H9 (cell line): ENCODE results near the gene KANK2. TPM values are rescaled to one million over a fixed set of nuclear protein-coding genes. Genes with fewer than 3 reads are reported as not detected.

ENCODE experiments used
- DNase-seq: peaks from one replicate; pipeline ENCODE4 v3.0.0-alpha.2; 2017
- H2AFZ ChIP-seq: one replicate; pipeline ENCODE4 v1.6.1; 2013; ENCODE audit warnings: mild to moderate bottlenecking, low read length, control low read depth, moderate library complexity
- H2AK5ac ChIP-seq: 2 replicates; pipeline ENCODE4 v1.6.1; 2013; ENCODE audit warnings: low read length, control low read depth, mixed read lengths; ENCODE audit not compliant: insufficient read length
- H2BK120ac ChIP-seq: one replicate; pipeline ENCODE4 v1.6.1; 2013; ENCODE audit warnings: low read depth, mild to moderate bottlenecking, low read length, control low read depth, inconsistent platforms; ENCODE audit not compliant: poor library complexity, severe bottlenecking
- H2BK12ac ChIP-seq: 2 replicates; pipeline ENCODE4 v1.6.1; 2013; ENCODE audit warnings: low read length, control low read depth, mixed read lengths, low read depth; ENCODE audit not compliant: insufficient read length
- H2BK15ac ChIP-seq: 2 replicates; pipeline ENCODE4 v1.6.1; 2013; ENCODE audit warnings: low read depth, low read length, control low read depth
- H2BK20ac ChIP-seq: one replicate; pipeline ENCODE4 v1.6.1; 2013; ENCODE audit warnings: low read depth, mild to moderate bottlenecking, low read length, control low read depth, inconsistent platforms; ENCODE audit not compliant: poor library complexity, severe bottlenecking
- H2BK5ac ChIP-seq: 2 replicates; pipeline ENCODE4 v1.6.1; 2013; ENCODE audit warnings: low read length, control low read depth, mixed read lengths; ENCODE audit not compliant: insufficient read length
- H3K14ac ChIP-seq: 2 replicates; pipeline ENCODE4 v1.6.1; 2013; ENCODE audit warnings: low read length, control low read depth; ENCODE audit not compliant: insufficient read depth
- H3K18ac ChIP-seq: 2 replicates; pipeline ENCODE4 v1.6.1; 2013; ENCODE audit warnings: low read depth, mild to moderate bottlenecking, mixed read lengths, low read length, control low read depth; ENCODE audit not compliant: insufficient read length
- H3K23ac ChIP-seq: 2 replicates; pipeline ENCODE4 v1.6.1; 2013; ENCODE audit warnings: low read length, control low read depth, mixed read lengths, low read depth; ENCODE audit not compliant: insufficient read length
- H3K23me2 ChIP-seq: 2 replicates; pipeline ENCODE4 v1.6.1; 2013; ENCODE audit warnings: low read depth, mild to moderate bottlenecking, mixed read lengths, low read length, control low read depth; ENCODE audit not compliant: insufficient read length, poor library complexity, severe bottlenecking
- H3K27ac ChIP-seq: 2 replicates; pipeline ENCODE4 v1.5.1; 2013; ENCODE audit warnings: low read length, control low read depth, mixed read lengths, low read depth; ENCODE audit not compliant: insufficient read length
- H3K27me3 ChIP-seq: 2 replicates; pipeline ENCODE4 v1.6.1; 2013; ENCODE audit warnings: low read length, control low read depth, inconsistent platforms; ENCODE audit not compliant: insufficient read depth
- H3K4ac ChIP-seq: 2 replicates; pipeline ENCODE4 v1.6.1; 2013; ENCODE audit warnings: low read depth, mild to moderate bottlenecking, control low read depth, inconsistent platforms, low read length, moderate library complexity
- H3K4me1 ChIP-seq: 2 replicates; pipeline ENCODE4 v1.6.1; 2013; ENCODE audit warnings: low read length, control low read depth, inconsistent platforms; ENCODE audit not compliant: insufficient read depth
- H3K4me2 ChIP-seq: 2 replicates; pipeline ENCODE4 v1.6.1; 2013; ENCODE audit warnings: low read length, control low read depth, mixed read lengths; ENCODE audit not compliant: insufficient read length, insufficient read depth
- H3K56ac ChIP-seq: 2 replicates; pipeline ENCODE4 v1.6.1; 2013; ENCODE audit warnings: low read depth, mild to moderate bottlenecking, mixed read lengths, low read length, control low read depth; ENCODE audit not compliant: insufficient read length
- H3K79me1 ChIP-seq: 2 replicates; pipeline ENCODE4 v1.6.1; 2013; ENCODE audit warnings: low read depth, mild to moderate bottlenecking, moderate library complexity, low read length, control low read depth, inconsistent platforms; ENCODE audit not compliant: insufficient read depth, poor library complexity, severe bottlenecking
- H3K79me2 ChIP-seq: 2 replicates; pipeline ENCODE4 v1.6.1; 2013; ENCODE audit warnings: low read length, control low read depth, inconsistent platforms; ENCODE audit not compliant: insufficient read depth
- H3K9ac ChIP-seq: 2 replicates; pipeline ENCODE4 v1.6.1; 2013; ENCODE audit warnings: low read length, control low read depth, mixed read lengths; ENCODE audit not compliant: insufficient read length; ENCODE audit errors: extremely low read depth
- H3K9me3 ChIP-seq: one replicate; pipeline ENCODE4 v1.6.1; 2013; ENCODE audit warnings: low read depth, low read length, inconsistent platforms; ENCODE audit not compliant: control insufficient read depth
- H3T11ph ChIP-seq: one replicate; pipeline ENCODE4 v1.6.1; 2013; ENCODE audit warnings: mild to moderate bottlenecking, low read length, control low read depth, inconsistent platforms
- H4K20me1 ChIP-seq: one replicate; pipeline ENCODE4 v1.6.1; 2013; ENCODE audit not compliant: control insufficient read depth, insufficient read length, insufficient read depth
- H4K5ac ChIP-seq: 2 replicates; pipeline ENCODE4 v1.6.1; 2013; ENCODE audit warnings: low read depth, mild to moderate bottlenecking, mixed read lengths, low read length, control low read depth; ENCODE audit not compliant: insufficient read length
- H4K8ac ChIP-seq: replicated peaks from 2 replicates; pipeline ENCODE4 v1.6.1; 2013; ENCODE audit warnings: low read length, control low read depth, mixed read lengths, low read depth; ENCODE audit not compliant: insufficient read length
- H4K91ac ChIP-seq: 2 replicates; pipeline ENCODE4 v1.6.1; 2013; ENCODE audit warnings: low read depth, mild to moderate bottlenecking, moderate library complexity, mixed read lengths, low read length, control low read depth; ENCODE audit not compliant: insufficient read length
- H3K27ac Mint-ChIP-seq, 3 experiments: 2 replicates in 2 of 3; 3 replicates in 1 of 3; pipeline ENCODE4 v1.8.0; 2020 to 2021; ENCODE audit warnings: mixed read lengths in 3 of 3, mild to moderate bottlenecking in 1 of 3, moderate library complexity in 1 of 3
- H3K27me3 Mint-ChIP-seq: 2 replicates; pipeline ENCODE4 v1.8.0; 2021; ENCODE audit warnings: low read depth, mild to moderate bottlenecking, moderate library complexity, mixed read lengths
- H3K36me3 Mint-ChIP-seq, 3 experiments: 2 replicates in 2 of 3; 3 replicates in 1 of 3; pipeline ENCODE4 v1.8.0; 2020 to 2021; ENCODE audit warnings: low read depth in 3 of 3, mixed read lengths in 3 of 3; ENCODE audit not compliant: insufficient read depth in 1 of 3
- H3K4me1 Mint-ChIP-seq, 2 experiments: 2 replicates each; pipeline ENCODE4 v1.8.0; 2020; ENCODE audit warnings: mixed read lengths in 2 of 2
- H3K4me3 Mint-ChIP-seq, 2 experiments: 2 replicates in 1 of 2; 3 replicates in 1 of 2; pipeline ENCODE4 v1.8.0; 2020 to 2021; ENCODE audit warnings: mild to moderate bottlenecking in 2 of 2, mixed read lengths in 2 of 2, moderate library complexity in 1 of 2
- H3K9me3 Mint-ChIP-seq, 2 experiments: 2 replicates in 1 of 2; 3 replicates in 1 of 2; pipeline ENCODE4 v1.8.0; 2020; ENCODE audit warnings: mild to moderate bottlenecking in 2 of 2, mixed read lengths in 2 of 2, moderate library complexity in 1 of 2
- CTCF ChIP-seq: fragments of 200-600 bp; sonication (generic); conservative IDR thresholded peaks from 3 replicates; pipeline ENCODE4 v1.8.0; 2021; ENCODE audit warnings: antibody characterized with exemption, mild to moderate bottlenecking
- WGBS: extraction: QIAGEN DNeasy Blood & Tissue Kit; methylation state at CpG from one replicate; pipeline ENCODE4 v1.1.7; 2013; ENCODE audit warnings: missing lambda C conversion rate, low lambda C conversion rate, mixed read lengths; ENCODE audit not compliant: insufficient read length; ENCODE audit errors: extremely low coverage; 5-methylcytosine and 5-hydroxymethylcytosine counted together
- total RNA-seq: library from RNA; stranded (reverse); gene quantifications from 2 replicates; pipeline ENCODE4 v1.2.1, GENCODE V29; 2021

The KANK2 gene
- total RNA-seq, 1 experiment from 2014 or later, result 42.0 TPM

GRCh38 chr19:11214387-11214786 is 17.0 kb upstream of the KANK2 start:
- no peak for TF ChIP-seq CTCF
- no peak overlapping the region for H3K27ac Mint-ChIP-seq
- no peaks in the 10 kb centered on the region for H3K23me2 ChIP-seq
- H2BK120ac ChIP-seq, result no peak overlapping the region
- no peak overlapping the region for H4K5ac ChIP-seq
- no peaks in the 10 kb centered on the region for H3K4me1 ChIP-seq
- H3K14ac ChIP-seq, result no peak overlapping the region
- H2BK15ac ChIP-seq, result no peak overlapping the region
- no peaks in the 10 kb centered on the region; the same call in 1 of the 2 replicates for H3K27me3 Mint-ChIP-seq
- H4K20me1 ChIP-seq, result no peaks in the 10 kb centered on the region
- H3K27me3 ChIP-seq, result no peaks in the 10 kb centered on the region
- H3K36me3 Mint-ChIP-seq, result peaks cover 22 to 52% (median 45%) of the 10 kb centered on the region in 3 experiments; a peak in 6 of 7 replicates
- no peak overlapping the region for H3K56ac ChIP-seq
- no CpG with 5 or more reads among the region's 6 CpGs for WGBS
- no peak overlapping the region for H2BK20ac ChIP-seq
- no peak overlapping the region for H3K18ac ChIP-seq
- no peak overlapping the region for H2BK5ac ChIP-seq
- H3K79me1 ChIP-seq, result no peaks in the 10 kb centered on the region
- no peak overlapping the region for H3K27ac ChIP-seq
- DNase-seq, result no peak
- no peak overlapping the region for H3K4me2 ChIP-seq
- no peak overlapping the region for H2BK12ac ChIP-seq
- H3T11ph ChIP-seq, result no peak overlapping the region
- no peak overlapping the region for H4K91ac ChIP-seq
- H3K79me2 ChIP-seq, result no peaks in the 10 kb centered on the region
- no peak overlapping the region for H2AK5ac ChIP-seq
- no peak overlapping the region for H2AFZ ChIP-seq
- H3K9ac ChIP-seq, result no peak overlapping the region
- no peak overlapping the region for H3K4ac ChIP-seq
- H3K9me3 ChIP-seq, result no peaks in the 10 kb centered on the region
- H3K9me3 Mint-ChIP-seq, result no peaks in the 10 kb centered on the region
- H3K4me3 Mint-ChIP-seq, result no peak overlapping the region
- H3K4me1 Mint-ChIP-seq, result no peaks in the 10 kb centered on the region
- H3K23ac ChIP-seq, result no peak overlapping the region
- no peak overlapping the region for H4K8ac ChIP-seq
